ENCODE measurements around the gene PCMT1. TPM values are rescaled to one million over a fixed set of nuclear protein-coding genes. Genes with fewer than 3 reads are reported as not detected.

Gene PCMT1
- total and polyA plus RNA-seq, 2 of the 8 experiments (the other 6 are each of a cell fraction or from before 2014, with no cell fraction given): 84.3 to 91.3 TPM

DNA sequence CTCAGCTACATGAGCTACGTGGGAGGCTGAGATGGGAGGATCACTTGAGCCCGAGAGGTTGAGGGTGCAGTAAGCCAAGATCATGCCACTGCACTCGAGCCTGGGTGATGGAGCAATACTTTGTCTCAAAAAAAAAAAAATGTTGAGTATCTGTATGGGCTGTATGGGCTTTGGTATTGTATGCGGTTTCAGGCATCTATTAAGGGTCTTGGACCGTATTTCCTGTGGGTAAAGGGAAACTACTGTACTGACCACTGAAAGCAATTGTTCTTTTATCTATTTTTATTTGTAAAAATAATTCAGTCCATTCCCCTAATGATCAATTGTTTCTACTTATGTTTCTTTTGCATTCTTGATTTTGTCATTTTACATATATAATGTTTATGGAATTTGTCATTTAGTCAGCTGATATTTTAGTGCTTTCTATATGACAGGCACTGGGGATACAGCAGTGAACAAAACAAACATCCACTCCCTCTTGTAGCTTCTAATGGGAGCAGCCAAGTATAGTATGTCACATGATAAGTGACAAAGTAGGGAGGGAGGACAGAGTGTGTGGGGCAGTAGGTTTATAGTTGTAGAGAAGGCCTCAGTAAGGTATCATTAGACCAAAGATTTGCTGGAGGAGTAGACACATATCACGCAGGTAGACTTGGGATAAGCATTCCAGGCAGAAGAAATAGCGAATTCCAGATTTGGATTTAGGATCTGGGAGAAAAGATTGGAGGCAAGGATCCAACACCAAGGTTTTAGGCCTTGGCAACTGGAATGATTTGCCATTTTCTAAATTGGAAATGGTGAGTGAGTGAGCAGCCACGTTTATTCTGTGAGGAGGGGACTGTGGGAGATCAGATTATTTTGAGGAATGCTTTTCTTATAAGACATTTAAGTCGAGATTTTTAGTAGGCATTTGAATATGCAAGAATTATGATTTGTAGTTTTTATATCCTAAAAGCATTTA lies 6.0 kb downstream of the PCMT1 start (continued):
- TF ChIP-seq TAF1 (IDR thresholded peaks at IDR 0.05; ENCODE audit: low read depth, low read length) (no peak), JUND (IDR thresholded peaks at IDR 0.05; ENCODE audit: low read length) (no peak), POLR2AphosphoS5 (IDR thresholded peaks at IDR 0.05; ENCODE audit: low read depth, low read length) (no peak)

All from H1 (cell line).